PC-3 (cell line): Measurements from ENCODE around the gene DOCK4.

Experiments used
- CTCF ChIP-seq: fragments of 300-600 bp; sonication (generic); conservative IDR thresholded peaks from 2 replicates; pipeline ENCODE4 v1.5.1; 2017; ENCODE audit warnings: antibody characterized with exemption, low read depth, mild to moderate bottlenecking, low read length
- EZH2phosphoT487 ChIP-seq: fragments of 300-600 bp; sonication (generic); IDR thresholded peaks from 2 replicates; pipeline ENCODE4 v1.6.1; 2018; ENCODE audit warnings: mild to moderate bottlenecking, antibody characterized with exemption, low read length, borderline replicate concordance

DNA sequence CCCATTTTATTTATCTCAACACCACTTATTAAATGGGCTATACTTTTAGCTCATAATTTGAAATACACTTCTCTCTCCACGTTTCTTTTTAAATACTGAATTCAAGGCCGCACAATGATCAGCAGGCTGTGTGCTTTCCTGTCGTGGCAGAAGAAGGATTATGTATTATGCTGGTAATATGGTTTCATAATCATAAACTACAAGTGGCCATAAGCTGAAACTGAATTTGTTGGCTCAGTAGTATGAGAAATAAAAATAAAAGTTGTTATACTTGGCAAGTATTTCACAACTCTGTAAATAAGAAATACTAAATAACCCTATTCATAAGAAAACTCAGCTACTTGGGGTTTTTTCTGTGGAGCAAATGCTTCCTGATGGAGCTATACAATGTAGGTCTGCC lies 313.6 kb downstream of the DOCK4 start:
- TF ChIP-seq CTCF (no peak), EZH2phosphoT487 (no peak)
